Panc1 (cell line): ENCODE data around the gene CDK8. TPM values are rescaled to one million over a fixed set of nuclear protein-coding genes. Genes with fewer than 3 reads are reported as not detected.

ENCODE experiments used
- ATAC-seq: fragments of 200-7000 bp; cut with Tn5 transposase; 2 replicates; pipeline ENCODE4 v1.9.1; 2020; ENCODE audit warnings: mild to moderate bottlenecking, moderate library complexity
- BruUV-seq: library from RNA; stranded (reverse); fragments of 400-500 nt; replicated peaks from 2 replicates; lab custom pipeline; 2021; lab: Mats Ljungman, UMichigan
- CTCF ChIA-PET: fragments of 300-600 bp; sonication (Branson Sonifier 250); formaldehyde crosslinking; loops from one replicate; lab custom pipeline; 2022; ENCODE audit warnings: antibody characterized with exemption; lab: Charles Lee
- POLR2A ChIA-PET: fragments of 300-600 bp; sonication (Branson Sonifier 250); formaldehyde crosslinking; loops from one replicate; lab custom pipeline; 2022; ENCODE audit warnings: antibody characterized with exemption; lab: Charles Lee
- DNase-seq: peaks from one replicate; pipeline ENCODE4 v3.0.0-alpha.2; 2010; ENCODE audit warnings: low read depth, low spot score
- H3K27ac ChIP-seq: 2 replicates; pipeline ENCODE4 v1.5.1; 2011; ENCODE audit warnings: mild to moderate bottlenecking, low read length, inconsistent platforms
- H3K27me3 ChIP-seq: fragments of 200-500 bp; sonication (Bioruptor generic); 2 replicates; pipeline ENCODE4 v1.6.0; 2014; ENCODE audit warnings: low read length, inconsistent platforms; ENCODE audit not compliant: control insufficient read depth, insufficient read depth
- H3K36me3 ChIP-seq: fragments of 200-500 bp; sonication (Bioruptor generic); 2 replicates; pipeline ENCODE4 v1.5.1; 2014; ENCODE audit warnings: inconsistent platforms, mild to moderate bottlenecking, low read length, moderate library complexity; ENCODE audit not compliant: control insufficient read depth, insufficient read depth
- H3K4me1 ChIP-seq: 2 replicates; pipeline ENCODE4 v1.5.1; 2011; ENCODE audit warnings: inconsistent platforms, mild to moderate bottlenecking, low read length, moderate library complexity; ENCODE audit not compliant: control insufficient read depth, insufficient read depth
- H3K4me3 ChIP-seq, 2 experiments: 2 replicates each; pipeline ENCODE4 v1.5.1; 2011 to 2012; ENCODE audit warnings: low read depth in 2 of 2, low read length in 2 of 2, mild to moderate bottlenecking in 2 of 2, inconsistent platforms in 1 of 2, moderate library complexity in 1 of 2
- H3K9me3 ChIP-seq: fragments of 200-500 bp; sonication (Bioruptor generic); 2 replicates; pipeline ENCODE4 v1.5.1; 2014; ENCODE audit warnings: low read depth, mild to moderate bottlenecking, inconsistent platforms, low read length, moderate library complexity; ENCODE audit not compliant: control insufficient read depth, insufficient read depth
- POLR2AphosphoS5 ChIP-seq: IDR thresholded peaks from 2 replicates; pipeline ENCODE4 v1.6.1; 2012; ENCODE audit warnings: mild to moderate bottlenecking, low read depth, low read length, moderate library complexity
- SIN3A ChIP-seq: IDR thresholded peaks from 2 replicates; pipeline ENCODE4 v1.6.1; 2012; ENCODE audit warnings: low read depth, mild to moderate bottlenecking, low read length, moderate library complexity, borderline replicate concordance; ENCODE audit not compliant: insufficient read depth
- TCF7L2 ChIP-seq: IDR thresholded peaks from 2 replicates; pipeline ENCODE4 v1.6.1; 2011; ENCODE audit warnings: mild to moderate bottlenecking, low read depth, low read length, inconsistent platforms
- in situ Hi-C: cut with HindIII; loops from 2 replicates; pipeline ENCODE4 v1.10.0; 2016; ENCODE audit warnings: low sequenced_read_pairs, low pct_unique_long_range_greater_than_20kb
- intact Hi-C: fragments of 100-400 bp; cut with micrococcal nuclease; formaldehyde crosslinking; loops from one replicate; pipeline ENCODE4 v1.10.0; 2022; ENCODE audit not compliant: unreplicated experiment
- total RNA-seq: library from RNA; stranded (reverse); gene quantifications from one replicate; pipeline ENCODE4 v1.2.1, GENCODE V29; 2021; ENCODE audit not compliant: unreplicated experiment
- TF ChIP-seq, protein P1 (sequence below), 2 experiments: IDR thresholded peaks; 2 replicates each; pipeline ENCODE4 v1.6.1; 2011 to 2012; ENCODE audit warnings: low read depth in 2 of 2, control low read depth in 1 of 2, low read length in 1 of 2, mild to moderate bottlenecking in 1 of 2, moderate library complexity in 1 of 2; ENCODE audit not compliant: insufficient read depth in 1 of 2
- TF ChIP-seq, protein P2 (sequence below): fragments of 450-650 bp; IDR thresholded peaks from 2 replicates; pipeline ENCODE4 v1.5.1; 2017; ENCODE audit warnings: mild to moderate bottlenecking

CDK8 gene
- total RNA-seq, 1 experiment from 2014 or later, result 14.9 TPM

DNA sequence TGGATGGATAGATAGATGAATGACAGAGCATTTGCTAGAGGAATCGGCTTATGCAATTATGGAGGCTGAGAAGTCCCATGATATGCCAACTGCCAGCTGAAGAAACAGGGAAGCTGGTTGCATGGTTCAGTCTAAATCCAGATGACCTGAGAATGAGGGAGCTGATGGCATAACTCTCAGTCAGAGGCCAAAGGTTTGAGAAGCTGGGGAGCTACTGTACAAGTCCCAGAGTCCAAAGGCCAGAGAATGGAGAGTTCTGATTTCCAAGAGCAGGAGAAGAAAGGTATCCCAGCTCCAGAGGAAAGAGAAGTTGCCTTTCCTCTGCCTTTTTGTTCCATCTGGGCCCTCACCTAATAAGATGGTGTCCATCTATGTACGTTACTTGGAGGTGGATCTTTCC lies 108.3 kb downstream of the CDK8 start:
- in situ Hi-C loops (no loop called here), intact Hi-C loops (no loop called here)
- no peaks in the 10 kb centered on the region for H3K4me1 ChIP-seq
- ATAC-seq (no peak), DNase-seq (no peak)
- BruUV-seq, result no TSS peak
- no peak overlapping the region for H3K4me3 ChIP-seq
- TF ChIP-seq TCF7L2 (no peak), POLR2AphosphoS5 (no peak), SIN3A (no peak)
- TF ChIP-seq, protein P1, sequence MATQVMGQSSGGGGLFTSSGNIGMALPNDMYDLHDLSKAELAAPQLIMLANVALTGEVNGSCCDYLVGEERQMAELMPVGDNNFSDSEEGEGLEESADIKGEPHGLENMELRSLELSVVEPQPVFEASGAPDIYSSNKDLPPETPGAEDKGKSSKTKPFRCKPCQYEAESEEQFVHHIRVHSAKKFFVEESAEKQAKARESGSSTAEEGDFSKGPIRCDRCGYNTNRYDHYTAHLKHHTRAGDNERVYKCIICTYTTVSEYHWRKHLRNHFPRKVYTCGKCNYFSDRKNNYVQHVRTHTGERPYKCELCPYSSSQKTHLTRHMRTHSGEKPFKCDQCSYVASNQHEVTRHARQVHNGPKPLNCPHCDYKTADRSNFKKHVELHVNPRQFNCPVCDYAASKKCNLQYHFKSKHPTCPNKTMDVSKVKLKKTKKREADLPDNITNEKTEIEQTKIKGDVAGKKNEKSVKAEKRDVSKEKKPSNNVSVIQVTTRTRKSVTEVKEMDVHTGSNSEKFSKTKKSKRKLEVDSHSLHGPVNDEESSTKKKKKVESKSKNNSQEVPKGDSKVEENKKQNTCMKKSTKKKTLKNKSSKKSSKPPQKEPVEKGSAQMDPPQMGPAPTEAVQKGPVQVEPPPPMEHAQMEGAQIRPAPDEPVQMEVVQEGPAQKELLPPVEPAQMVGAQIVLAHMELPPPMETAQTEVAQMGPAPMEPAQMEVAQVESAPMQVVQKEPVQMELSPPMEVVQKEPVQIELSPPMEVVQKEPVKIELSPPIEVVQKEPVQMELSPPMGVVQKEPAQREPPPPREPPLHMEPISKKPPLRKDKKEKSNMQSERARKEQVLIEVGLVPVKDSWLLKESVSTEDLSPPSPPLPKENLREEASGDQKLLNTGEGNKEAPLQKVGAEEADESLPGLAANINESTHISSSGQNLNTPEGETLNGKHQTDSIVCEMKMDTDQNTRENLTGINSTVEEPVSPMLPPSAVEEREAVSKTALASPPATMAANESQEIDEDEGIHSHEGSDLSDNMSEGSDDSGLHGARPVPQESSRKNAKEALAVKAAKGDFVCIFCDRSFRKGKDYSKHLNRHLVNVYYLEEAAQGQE (IDR thresholded peaks at IDR 0.05; ENCODE audit: insufficient read depth in 1 of 2, low read depth in 2 of 2, low read length in 1 of 2), result no peak
- TF ChIP-seq, protein P2, sequence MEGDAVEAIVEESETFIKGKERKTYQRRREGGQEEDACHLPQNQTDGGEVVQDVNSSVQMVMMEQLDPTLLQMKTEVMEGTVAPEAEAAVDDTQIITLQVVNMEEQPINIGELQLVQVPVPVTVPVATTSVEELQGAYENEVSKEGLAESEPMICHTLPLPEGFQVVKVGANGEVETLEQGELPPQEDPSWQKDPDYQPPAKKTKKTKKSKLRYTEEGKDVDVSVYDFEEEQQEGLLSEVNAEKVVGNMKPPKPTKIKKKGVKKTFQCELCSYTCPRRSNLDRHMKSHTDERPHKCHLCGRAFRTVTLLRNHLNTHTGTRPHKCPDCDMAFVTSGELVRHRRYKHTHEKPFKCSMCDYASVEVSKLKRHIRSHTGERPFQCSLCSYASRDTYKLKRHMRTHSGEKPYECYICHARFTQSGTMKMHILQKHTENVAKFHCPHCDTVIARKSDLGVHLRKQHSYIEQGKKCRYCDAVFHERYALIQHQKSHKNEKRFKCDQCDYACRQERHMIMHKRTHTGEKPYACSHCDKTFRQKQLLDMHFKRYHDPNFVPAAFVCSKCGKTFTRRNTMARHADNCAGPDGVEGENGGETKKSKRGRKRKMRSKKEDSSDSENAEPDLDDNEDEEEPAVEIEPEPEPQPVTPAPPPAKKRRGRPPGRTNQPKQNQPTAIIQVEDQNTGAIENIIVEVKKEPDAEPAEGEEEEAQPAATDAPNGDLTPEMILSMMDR, result no peak
- CTCF ChIA-PET, result no interaction called here
- no peak overlapping the region for H3K27ac ChIP-seq
- no peaks in the 10 kb centered on the region for H3K27me3 ChIP-seq
- POLR2A ChIA-PET, result no interaction called here
- H3K36me3 ChIP-seq, result no peaks in the 10 kb centered on the region
- no peaks in the 10 kb centered on the region for H3K9me3 ChIP-seq

DNA sequence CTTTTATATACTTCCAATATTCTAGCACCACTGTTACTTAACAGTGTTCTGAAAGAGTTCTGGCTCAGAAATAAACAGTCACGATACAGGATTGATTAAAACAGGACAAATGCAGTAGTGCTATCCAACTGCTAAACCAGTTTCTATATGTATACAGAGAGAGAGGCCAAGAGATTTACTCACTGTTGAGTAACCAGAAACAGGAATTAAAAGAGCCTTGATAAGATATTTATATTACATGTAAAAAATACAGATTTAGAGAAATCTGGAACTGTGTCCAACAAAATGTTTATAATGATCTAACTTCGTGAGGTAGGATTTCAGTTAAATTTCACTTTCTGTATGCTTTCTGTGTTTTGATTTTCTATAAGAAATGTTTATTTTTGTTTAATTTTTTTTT lies 116.6 kb downstream of the CDK8 start:
- Histone ChIP-seq H3K4me1 (no peaks in the 10 kb centered on the region), H3K36me3 (no peaks in the 10 kb centered on the region), H3K27ac (no peak overlapping the region), H3K9me3 (no peaks in the 10 kb centered on the region), H3K4me3 (no peak overlapping the region), H3K27me3 (no peaks in the 10 kb centered on the region)
- TF ChIP-seq, protein P1 (IDR thresholded peaks at IDR 0.05; ENCODE audit: insufficient read depth in 1 of 2, low read depth in 2 of 2, low read length in 1 of 2), result no peak
- TF ChIP-seq, protein P2, result no peak
- no peak for TF ChIP-seq SIN3A
- no peak for TF ChIP-seq POLR2AphosphoS5
- TF ChIP-seq TCF7L2, result no peak
- ChIA-PET POLR2A (no interaction called here), CTCF (no interaction called here)
- DNase-seq (no peak), ATAC-seq (no peak)
- BruUV-seq, result no TSS peak
- intact Hi-C loops (no loop called here), in situ Hi-C loops (no loop called here)
